GM12892 (cell line): ENCODE results near the gene CYB5R2.

Experiments used
- POLR2A ChIP-seq: IDR thresholded peaks from 2 replicates; pipeline ENCODE4 v1.6.1; 2011; ENCODE audit warnings: low read depth, low read length, control low read depth
- POLR2AphosphoS5 ChIP-seq: IDR thresholded peaks from 2 replicates; pipeline ENCODE4 v1.6.1; 2011; ENCODE audit warnings: low read depth, low read length, control low read depth
- TAF1 ChIP-seq: IDR thresholded peaks from 2 replicates; pipeline ENCODE4 v1.6.1; 2011; ENCODE audit warnings: low read depth, mild to moderate bottlenecking, control low read depth, low read length, borderline replicate concordance

GRCh38 chr11:7637447-7638157, 35.7 kb downstream of the CYB5R2 start:
- TF ChIP-seq POLR2AphosphoS5 (no peak), POLR2A (no peak), TAF1 (no peak)
